ENCODE results near the gene AGBL4.

Gene AGBL4

DNA sequence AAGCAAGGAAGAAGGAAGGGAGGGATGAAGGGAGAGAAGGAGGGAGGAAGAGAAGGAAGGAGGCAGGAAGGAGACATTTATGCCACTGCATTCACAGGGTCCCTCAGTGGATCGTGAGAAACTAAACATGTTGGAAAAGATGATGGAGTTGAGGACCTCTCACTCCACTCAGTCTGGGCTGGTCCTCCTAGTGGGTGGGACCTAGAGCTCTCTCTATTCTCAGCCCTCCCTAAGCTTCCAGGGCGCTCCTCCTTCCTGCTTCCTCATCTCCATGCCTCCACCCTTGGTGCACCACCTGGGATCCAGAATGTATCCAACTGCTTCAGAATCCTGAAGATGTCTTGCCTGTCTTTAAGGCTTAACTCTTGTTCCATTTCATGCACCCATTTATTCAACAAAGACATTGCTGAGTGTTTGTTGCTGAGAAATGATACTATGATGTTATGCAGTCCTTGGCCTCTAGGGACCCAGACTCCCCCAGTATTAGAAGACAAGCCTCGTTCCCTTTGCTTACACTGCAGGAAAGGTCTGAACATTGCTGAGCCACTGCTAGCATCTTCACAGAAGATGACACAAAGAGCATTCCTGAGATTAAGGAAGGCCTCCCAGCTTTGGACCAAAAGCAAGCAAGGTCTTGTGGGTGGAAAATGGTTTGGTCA lies 1335.5 kb downstream of the AGBL4 start:
- no peak overlapping the region for H3K4me3 ChIP-seq
- H3K36me3 ChIP-seq: no peaks in the 10 kb centered on the region
- H3K4me2 ChIP-seq: peak overlapping the region in 8 of 11 experiments; percentile 29 to 64 (median 50); a peak in 14 of 22 replicates
- no peaks in the 10 kb centered on the region for H3K27me3 ChIP-seq
- H3K4me1 ChIP-seq: peaks cover 0 to 40% (median 21%) of the 10 kb centered on the region in 10 experiments; a peak in 17 of 20 replicates
- no peaks in the 10 kb centered on the region for H4K20me1 ChIP-seq
- no peak for TF ChIP-seq Cebpa-rat (IDR thresholded peaks at IDR 0.05)
- H3K9me3 ChIP-seq (replicated peaks in 1 of 11): no peaks in the 10 kb centered on the region
- H3K9ac ChIP-seq: no peak overlapping the region
- peak overlapping the region in 1 of 11 experiments; percentile 24; a peak in 1 of 22 replicates for H3K27ac ChIP-seq

DNA sequence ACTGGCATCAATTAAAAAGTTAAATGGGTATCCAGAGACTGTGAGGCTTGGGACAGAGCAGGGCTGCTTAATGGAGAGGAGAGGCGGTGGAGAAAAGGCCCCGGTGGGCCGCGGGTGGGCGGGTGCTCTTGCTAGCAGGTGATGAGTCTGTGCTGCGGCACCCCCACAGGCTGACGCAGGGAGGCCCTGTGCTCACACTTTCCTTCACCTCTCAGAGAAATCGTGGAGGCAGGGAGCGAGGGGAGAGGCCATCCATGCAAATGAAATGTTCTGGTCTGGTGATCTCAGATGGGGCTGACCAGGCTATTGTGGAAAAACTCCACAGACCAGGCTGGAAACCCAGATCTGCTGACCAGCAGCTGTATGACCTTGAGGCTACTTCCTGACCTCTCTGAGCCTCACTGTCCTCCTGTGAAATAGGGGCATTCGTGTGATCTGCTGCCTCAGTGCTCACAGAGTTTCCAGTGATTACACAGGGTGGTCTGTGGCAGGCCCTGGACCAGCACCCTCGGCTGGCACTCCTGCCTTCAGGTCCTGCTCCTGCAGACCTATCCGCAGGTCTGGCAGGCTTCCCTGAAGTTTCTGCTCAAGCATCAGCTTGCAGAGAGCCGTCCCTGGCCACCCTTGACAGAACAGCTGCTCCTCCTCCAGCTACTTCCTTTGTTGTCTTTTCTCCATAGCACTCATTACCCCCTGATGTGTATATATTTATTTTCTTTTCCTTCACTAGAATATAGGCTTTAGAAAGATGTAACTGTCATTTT lies 1336.3 kb downstream of the AGBL4 start:
- Histone ChIP-seq H3K36me3 (no peaks in the 10 kb centered on the region), H3K9me3 (replicated peaks in 1 of 11) (no peaks in the 10 kb centered on the region), H4K20me1 (no peaks in the 10 kb centered on the region), H3K4me1 (peaks cover 0 to 40% (median 21%) of the 10 kb centered on the region in 10 experiments; a peak in 17 of 20 replicates), H3K27ac (peak overlapping the region in 4 of 11 experiments; percentile 2 to 38 (median 22); a peak in 4 of 22 replicates), H3K4me3 (no peak overlapping the region), H3K27me3 (no peaks in the 10 kb centered on the region), H3K4me2 (peak overlapping the region in 8 of 11 experiments; percentile 29 to 64 (median 50); a peak in 14 of 22 replicates), H3K9ac (0 out of 22 replicates have a peak overlapping the region, but pooled peaks of 1 of the 11 experiments have one; percentile 9)
- no peak for TF ChIP-seq Cebpa-rat (IDR thresholded peaks at IDR 0.05)

- Histone ChIP-seq H3K4me2 (no peak overlapping the region), H3K4me1 (peaks cover 0 to 31% (median 23%) of the 10 kb centered on the region in 10 experiments; a peak in 17 of 20 replicates), H3K4me3 (no peak overlapping the region), H3K9ac (no peak overlapping the region), H4K20me1 (no peaks in the 10 kb centered on the region), H3K9me3 (replicated peaks in 1 of 11) (no peaks in the 10 kb centered on the region), H3K27ac (no peak overlapping the region), H3K36me3 (no peaks in the 10 kb centered on the region), H3K27me3 (no peaks in the 10 kb centered on the region)
- no peak for TF ChIP-seq Cebpa-rat (IDR thresholded peaks at IDR 0.05)
These were observed 1337.6 kb downstream of the AGBL4 start for GRCh38 chr1:48686159-48686558.

DNA sequence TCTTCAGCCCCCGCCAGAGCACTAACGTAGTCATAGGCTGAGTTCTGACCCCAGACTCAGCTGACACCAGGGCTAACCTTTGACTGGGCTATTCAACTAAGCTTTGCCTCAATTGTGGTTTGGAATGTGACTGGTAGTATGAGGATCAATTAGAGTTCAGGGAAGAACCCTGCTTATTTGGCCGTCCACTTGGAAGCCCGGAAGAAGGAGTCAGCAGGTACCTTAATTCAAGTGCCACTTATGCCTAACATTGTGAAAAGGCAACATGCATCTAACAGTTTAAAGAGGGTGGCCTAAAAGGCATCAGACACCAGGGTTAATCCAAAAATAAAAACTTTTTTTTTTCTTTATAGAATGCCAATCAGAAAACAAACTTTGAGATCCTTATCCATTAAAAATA lies 1339.4 kb downstream of the AGBL4 start:
- Histone ChIP-seq H3K27ac (no peak overlapping the region), H3K4me1 (peaks cover 12 to 44% (median 39%) of the 10 kb centered on the region in 10 experiments; a peak in 19 of 20 replicates), H3K27me3 (no peaks in the 10 kb centered on the region), H3K9ac (no peak overlapping the region), H4K20me1 (no peaks in the 10 kb centered on the region), H3K36me3 (no peaks in the 10 kb centered on the region), H3K4me3 (no peak overlapping the region), H3K9me3 (replicated peaks in 1 of 11) (no peaks in the 10 kb centered on the region), H3K4me2 (no peak overlapping the region)
- no peak for TF ChIP-seq Cebpa-rat (IDR thresholded peaks at IDR 0.05)

DNA sequence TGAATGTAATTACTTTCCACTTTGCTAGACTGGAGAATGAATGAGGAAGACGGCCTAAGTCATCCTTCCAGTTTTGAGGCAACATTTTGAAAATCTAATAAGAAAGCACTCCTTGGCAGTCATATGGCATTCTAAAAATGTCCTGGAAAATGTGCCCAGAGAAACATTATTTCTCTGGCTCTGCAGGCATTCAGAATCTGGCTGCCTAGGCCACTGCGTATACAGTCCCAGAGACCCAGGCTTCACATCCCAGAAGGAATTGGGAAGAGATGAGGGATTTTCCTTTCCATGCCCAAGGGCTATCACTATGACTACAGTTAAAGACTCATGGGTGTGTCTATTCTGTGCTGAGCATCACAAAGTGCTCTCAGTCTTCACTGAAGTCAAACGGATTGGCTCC lies 1339.9 kb downstream of the AGBL4 start:
- no peak overlapping the region for H3K27ac ChIP-seq
- TF ChIP-seq Cebpa-rat (IDR thresholded peaks at IDR 0.05): no peak

DNA sequence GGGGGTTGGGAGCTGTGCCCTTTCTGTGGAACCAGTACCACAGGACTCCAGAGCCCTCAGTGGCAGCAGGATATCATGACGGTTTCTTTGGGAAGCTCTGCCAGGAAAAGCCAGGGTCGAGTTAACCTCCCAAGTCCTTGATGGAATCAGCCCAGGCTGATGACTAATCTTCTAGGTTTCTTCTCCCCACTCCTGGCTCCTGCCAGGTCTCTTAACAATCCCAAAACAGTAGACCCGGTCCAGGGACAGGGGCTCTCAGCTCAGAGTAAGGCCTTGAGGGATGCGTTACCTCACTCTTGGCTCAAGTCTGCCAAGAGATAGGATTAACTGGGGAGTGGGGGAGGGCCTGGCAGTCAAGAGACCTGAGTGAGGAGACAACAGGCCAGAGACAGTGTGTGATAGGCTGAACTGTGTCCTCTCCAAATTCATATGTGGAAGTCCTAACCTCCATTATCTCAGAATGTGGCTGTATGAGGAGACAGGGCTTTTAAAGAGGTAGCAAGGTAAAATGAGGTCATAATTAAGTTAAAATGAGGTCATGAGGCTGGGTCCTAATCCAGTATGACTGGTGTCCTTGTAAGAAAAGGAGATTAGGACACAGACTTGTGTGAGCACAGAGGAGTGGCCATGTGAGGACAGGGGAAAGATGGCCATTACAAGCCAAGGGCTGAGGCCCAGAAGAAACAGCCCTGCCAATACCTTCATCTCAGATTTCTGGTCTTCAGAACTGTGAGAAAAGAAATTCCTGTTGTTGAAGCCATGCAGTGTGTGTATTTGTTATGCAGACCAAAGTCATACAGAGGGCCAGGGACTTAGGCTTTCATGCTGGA lies 1342.1 kb downstream of the AGBL4 start:
- H4K20me1 ChIP-seq: no peaks in the 10 kb centered on the region
- no peak overlapping the region for H3K4me2 ChIP-seq
- no peak overlapping the region; a peak in 1 of 22 replicates for H3K27ac ChIP-seq
- no peak for TF ChIP-seq Cebpa-rat (IDR thresholded peaks at IDR 0.05)
- no peak overlapping the region for H3K4me3 ChIP-seq
- no peaks in the 10 kb centered on the region for H3K9me3 ChIP-seq (replicated peaks in 1 of 11)
- no peaks in the 10 kb centered on the region for H3K27me3 ChIP-seq
- H3K36me3 ChIP-seq: no peaks in the 10 kb centered on the region
- peaks cover 17 to 50% (median 44%) of the 10 kb centered on the region in 10 experiments; a peak in 19 of 20 replicates for H3K4me1 ChIP-seq
- H3K9ac ChIP-seq: no peak overlapping the region

More for the DNA sequence above, 1339.9 kb downstream of the AGBL4 start:
- Histone ChIP-seq H3K9ac (no peak overlapping the region), H4K20me1 (no peaks in the 10 kb centered on the region), H3K9me3 (replicated peaks in 1 of 11) (no peaks in the 10 kb centered on the region), H3K27me3 (no peaks in the 10 kb centered on the region), H3K4me3 (no peak overlapping the region), H3K4me1 (peaks cover 12 to 48% (median 42%) of the 10 kb centered on the region in 10 experiments; a peak in 19 of 20 replicates), H3K4me2 (no peak overlapping the region), H3K36me3 (no peaks in the 10 kb centered on the region)

- H3K9me3 ChIP-seq (replicated peaks in 1 of 11): no peaks in the 10 kb centered on the region
- no peaks in the 10 kb centered on the region for H4K20me1 ChIP-seq
- H3K4me1 ChIP-seq: peaks cover 17 to 60% (median 52%) of the 10 kb centered on the region in 10 experiments; a peak in 19 of 20 replicates
- no peaks in the 10 kb centered on the region for H3K36me3 ChIP-seq
- H3K9ac ChIP-seq: 0 out of 22 replicates have a peak overlapping the region, but pooled peaks of 1 of the 11 experiments have one; percentile 2
- TF ChIP-seq Cebpa-rat (IDR thresholded peaks at IDR 0.05): no peak
- H3K4me2 ChIP-seq: peak overlapping the region; percentile 7 to 82 (median 63); a peak in 20 of 22 replicates
- no peak overlapping the region for H3K4me3 ChIP-seq
- no peaks in the 10 kb centered on the region for H3K27me3 ChIP-seq
- peak overlapping the region in 1 of 11 experiments; percentile 27; a peak in 1 of 22 replicates for H3K27ac ChIP-seq
These were observed 1343.2 kb downstream of the AGBL4 start for GRCh38 chr1:48680411-48681035.

GRCh38 chr1:48679859-48680258 lies 1343.9 kb downstream of the AGBL4 start:
- H3K4me3 ChIP-seq: no peak overlapping the region
- peak overlapping the region in 3 of 11 experiments; percentile 12 to 30 (median 27); a peak in 3 of 22 replicates for H3K27ac ChIP-seq
- no peaks in the 10 kb centered on the region for H3K27me3 ChIP-seq
- no peaks in the 10 kb centered on the region for H3K36me3 ChIP-seq
- no peak for TF ChIP-seq Cebpa-rat (IDR thresholded peaks at IDR 0.05)
- no peaks in the 10 kb centered on the region for H4K20me1 ChIP-seq
- H3K9me3 ChIP-seq (replicated peaks in 1 of 11): no peaks in the 10 kb centered on the region
- H3K9ac ChIP-seq: 0 out of 22 replicates have a peak overlapping the region, but pooled peaks of 1 of the 11 experiments have one; percentile 2
- peaks cover 22 to 67% (median 56%) of the 10 kb centered on the region in 10 experiments for H3K4me1 ChIP-seq
- peak overlapping the region; percentile 11 to 82 (median 63); a peak in 21 of 22 replicates for H3K4me2 ChIP-seq

Data from BLaER1 treated with 17β-estradiol and CSF1 and Interleukin-3, amounts not matched to agents 10 nM and 100 nM (cell line).